Measurements from ENCODE around the gene SPTBN5. TPM values are rescaled to one million over a fixed set of nuclear protein-coding genes. Genes with fewer than 3 reads are reported as not detected.

The SPTBN5 gene
- total RNA-seq, 1 experiment from 2014 or later = 2.5 TPM

DNA sequence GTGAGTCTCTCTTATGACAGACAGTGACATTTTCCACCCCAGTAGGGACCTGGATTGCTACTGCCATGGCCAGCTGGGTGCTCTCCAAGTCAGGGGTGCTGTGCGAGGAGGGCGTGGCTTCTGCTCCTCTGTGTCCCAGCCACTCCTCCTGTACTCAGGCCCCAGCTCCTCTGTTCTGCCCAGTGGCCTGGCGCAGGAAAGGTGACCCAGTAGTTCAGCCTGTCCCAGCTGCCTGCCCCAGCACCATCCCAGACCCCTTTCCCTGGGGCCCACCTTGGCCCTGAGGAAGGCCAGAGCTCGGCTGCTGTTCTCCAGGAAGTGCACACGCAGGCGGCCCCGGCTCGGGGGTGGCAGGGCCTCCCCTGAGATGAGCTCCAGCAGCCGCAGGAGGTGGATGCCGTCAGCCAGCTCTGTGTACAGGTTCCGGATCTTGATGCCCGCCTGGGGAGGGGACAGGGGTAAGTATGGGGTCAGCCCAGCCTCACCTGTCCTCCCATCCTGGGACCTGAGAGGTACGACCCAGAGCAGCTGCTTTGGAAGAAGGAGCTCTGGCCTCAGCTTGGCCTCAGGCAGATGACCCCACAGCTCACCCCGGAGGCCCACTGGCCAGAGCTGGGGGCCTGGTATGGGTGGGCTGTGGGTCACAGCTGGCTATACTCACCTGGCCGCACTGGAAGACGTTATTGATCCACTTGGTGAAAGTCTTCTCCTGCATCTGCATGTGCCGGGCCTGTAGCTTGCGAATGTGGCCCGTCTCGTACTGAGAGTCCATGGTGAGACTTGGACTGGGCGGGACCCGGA, 1.0 kb downstream of the SPTBN5 start:
- Mint-ChIP-seq H3K27me3 (ENCODE audit: insufficient read depth, unreplicated experiment) (no peaks in the 10 kb centered on the region), H3K4me3 (ENCODE audit: unreplicated experiment) (no peak overlapping the region), H3K27ac (ENCODE audit: unreplicated experiment) (no peak overlapping the region), H3K36me3 (ENCODE audit: insufficient read depth, unreplicated experiment) (peaks cover 41% of the 10 kb centered on the region), H3K9me3 (ENCODE audit: unreplicated experiment) (no peaks in the 10 kb centered on the region), H3K4me1 (ENCODE audit: low read depth, unreplicated experiment) (no peaks in the 10 kb centered on the region)
- no peak overlapping the region for H3K4me3 ChIP-seq (ENCODE audit: low read depth, low read length)
- POLR2A ChIA-PET = no interaction called here
- no peak for DNase-seq
- H3K36me3 ChIP-seq (ENCODE audit: control insufficient read depth, insufficient read depth, low read length) = no peaks in the 10 kb centered on the region
- no peaks in the 10 kb centered on the region for H3K27me3 ChIP-seq (replicated peaks; ENCODE audit: control insufficient read depth, insufficient read depth, low read length)
- H3K9me3 ChIP-seq = no peaks in the 10 kb centered on the region
- TF ChIP-seq, protein P1, sequence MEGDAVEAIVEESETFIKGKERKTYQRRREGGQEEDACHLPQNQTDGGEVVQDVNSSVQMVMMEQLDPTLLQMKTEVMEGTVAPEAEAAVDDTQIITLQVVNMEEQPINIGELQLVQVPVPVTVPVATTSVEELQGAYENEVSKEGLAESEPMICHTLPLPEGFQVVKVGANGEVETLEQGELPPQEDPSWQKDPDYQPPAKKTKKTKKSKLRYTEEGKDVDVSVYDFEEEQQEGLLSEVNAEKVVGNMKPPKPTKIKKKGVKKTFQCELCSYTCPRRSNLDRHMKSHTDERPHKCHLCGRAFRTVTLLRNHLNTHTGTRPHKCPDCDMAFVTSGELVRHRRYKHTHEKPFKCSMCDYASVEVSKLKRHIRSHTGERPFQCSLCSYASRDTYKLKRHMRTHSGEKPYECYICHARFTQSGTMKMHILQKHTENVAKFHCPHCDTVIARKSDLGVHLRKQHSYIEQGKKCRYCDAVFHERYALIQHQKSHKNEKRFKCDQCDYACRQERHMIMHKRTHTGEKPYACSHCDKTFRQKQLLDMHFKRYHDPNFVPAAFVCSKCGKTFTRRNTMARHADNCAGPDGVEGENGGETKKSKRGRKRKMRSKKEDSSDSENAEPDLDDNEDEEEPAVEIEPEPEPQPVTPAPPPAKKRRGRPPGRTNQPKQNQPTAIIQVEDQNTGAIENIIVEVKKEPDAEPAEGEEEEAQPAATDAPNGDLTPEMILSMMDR (IDR thresholded peaks at IDR 0.05; ENCODE audit: insufficient read depth in 1 of 2, low read depth in 1 of 2, low read length in 1 of 2, severe bottlenecking in 1 of 2, unreplicated experiment in 1 of 2) = no peak
- CTCF ChIA-PET = interaction anchor here (1.4 kb wide), 1 partner anchor 12 kb away, joined by 5 read pairs; no protein-coding TSS in a partner anchor
- no peaks in the 10 kb centered on the region for H3K4me1 ChIP-seq
- intact Hi-C loops (cut with micrococcal nuclease; ENCODE audit: unreplicated experiment) = no loop called here
- BruUV-seq (replicated peaks) = no TSS peak

DNA sequence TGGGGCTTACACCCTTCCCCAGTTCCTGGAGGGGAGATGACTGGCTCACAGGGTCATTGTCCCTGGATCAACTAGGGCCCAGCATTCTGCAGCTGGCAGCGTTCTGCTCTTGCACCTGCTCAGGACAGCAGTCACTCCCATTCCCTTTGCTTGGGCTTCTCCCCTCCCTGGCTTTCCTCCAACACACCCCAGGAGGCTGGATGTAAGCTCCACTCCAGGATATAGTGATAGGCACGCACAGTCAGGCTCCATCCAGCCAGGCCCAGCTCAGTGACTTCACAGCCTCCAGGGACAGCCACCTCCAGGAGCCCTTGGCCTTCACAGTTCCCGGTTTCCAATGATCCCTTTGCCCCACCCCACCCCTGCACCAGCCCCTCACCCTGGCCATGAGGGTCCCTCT, 1.9 kb downstream of the SPTBN5 start:
- BruUV-seq (replicated peaks) = no TSS peak
- CTCF ChIA-PET = interaction anchor here (1.4 kb wide), 1 partner anchor 13 kb away, joined by 5 read pairs; no protein-coding TSS in a partner anchor
- no peak overlapping the region for H3K4me3 ChIP-seq (ENCODE audit: low read depth, low read length)
- H3K4me1 Mint-ChIP-seq (ENCODE audit: low read depth, unreplicated experiment) = no peaks in the 10 kb centered on the region
- no peaks in the 10 kb centered on the region for H3K4me1 ChIP-seq
- H3K27me3 Mint-ChIP-seq (ENCODE audit: insufficient read depth, unreplicated experiment) = no peaks in the 10 kb centered on the region
- no peaks in the 10 kb centered on the region for H3K36me3 ChIP-seq (ENCODE audit: control insufficient read depth, insufficient read depth, low read length)
- intact Hi-C loops (cut with micrococcal nuclease; ENCODE audit: unreplicated experiment) = no loop called here
- H3K27me3 ChIP-seq (replicated peaks; ENCODE audit: control insufficient read depth, insufficient read depth, low read length) = no peaks in the 10 kb centered on the region
- POLR2A ChIA-PET = no interaction called here
- peaks cover 32% of the 10 kb centered on the region for H3K36me3 Mint-ChIP-seq (ENCODE audit: insufficient read depth, unreplicated experiment)
- H3K27ac Mint-ChIP-seq (ENCODE audit: unreplicated experiment) = no peak overlapping the region
- no peaks in the 10 kb centered on the region for H3K9me3 Mint-ChIP-seq (ENCODE audit: unreplicated experiment)
- DNase-seq = no peak
- H3K4me3 Mint-ChIP-seq (ENCODE audit: unreplicated experiment) = no peak overlapping the region
- no peaks in the 10 kb centered on the region for H3K9me3 ChIP-seq
- TF ChIP-seq, protein P1 (IDR thresholded peaks at IDR 0.05; ENCODE audit: insufficient read depth in 1 of 2, low read depth in 1 of 2, low read length in 1 of 2, severe bottlenecking in 1 of 2, unreplicated experiment in 1 of 2) = no peak

DNA sequence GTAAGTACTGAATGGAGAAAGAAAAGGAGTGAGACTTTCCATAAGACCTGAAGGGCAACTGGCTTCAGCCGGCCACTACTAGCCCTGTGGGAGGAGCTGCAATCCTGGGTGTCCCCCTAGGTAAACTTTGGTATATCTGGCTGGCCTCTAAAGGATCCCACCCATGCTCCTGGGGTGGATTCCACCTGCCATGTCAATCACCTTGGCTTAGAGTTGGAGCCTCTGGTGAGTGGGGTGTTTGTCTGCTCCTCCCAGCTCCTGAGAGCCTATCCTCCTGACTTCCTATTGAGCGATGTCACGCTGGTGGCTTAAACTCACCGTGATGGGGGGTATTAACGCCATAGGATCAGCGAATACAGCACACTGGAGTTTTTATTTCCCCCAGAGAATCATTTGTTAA, 2.6 kb downstream of the SPTBN5 start:
- Histone ChIP-seq H3K36me3 (ENCODE audit: control insufficient read depth, insufficient read depth, low read length) (no peaks in the 10 kb centered on the region), H3K4me3 (ENCODE audit: low read depth, low read length) (no peak overlapping the region), H3K9me3 (no peaks in the 10 kb centered on the region), H3K27me3 (replicated peaks; ENCODE audit: control insufficient read depth, insufficient read depth, low read length) (no peaks in the 10 kb centered on the region), H3K4me1 (no peaks in the 10 kb centered on the region)
- H3K9me3 Mint-ChIP-seq (ENCODE audit: unreplicated experiment) = no peaks in the 10 kb centered on the region
- H3K27ac Mint-ChIP-seq (ENCODE audit: unreplicated experiment) = no peak overlapping the region
- no TSS peak for BruUV-seq (replicated peaks)
- no peak overlapping the region for H3K4me3 Mint-ChIP-seq (ENCODE audit: unreplicated experiment)
- DNase-seq = no peak
- peaks cover 25% of the 10 kb centered on the region for H3K36me3 Mint-ChIP-seq (ENCODE audit: insufficient read depth, unreplicated experiment)
- intact Hi-C loops (cut with micrococcal nuclease; ENCODE audit: unreplicated experiment) = no loop called here
- CTCF ChIA-PET = interaction anchor here (0.7 kb wide), 1 partner anchor 13 kb away, joined by 3 read pairs; no protein-coding TSS in a partner anchor
- no peaks in the 10 kb centered on the region for H3K27me3 Mint-ChIP-seq (ENCODE audit: insufficient read depth, unreplicated experiment)
- TF ChIP-seq, protein P1 (IDR thresholded peaks at IDR 0.05; ENCODE audit: insufficient read depth in 1 of 2, low read depth in 1 of 2, low read length in 1 of 2, severe bottlenecking in 1 of 2, unreplicated experiment in 1 of 2) = no peak
- POLR2A ChIA-PET = no interaction called here
- H3K4me1 Mint-ChIP-seq (ENCODE audit: low read depth, unreplicated experiment) = no peaks in the 10 kb centered on the region

Measured in Caco-2 (cell line).